Progenitor cell of endocrine pancreas (in vitro differentiated cells): ENCODE data around the gene RPS8. TPM values are rescaled to one million over a fixed set of nuclear protein-coding genes. Genes with fewer than 3 reads are reported as not detected.

Experiments used
- DNase-seq: peaks from one replicate; pipeline ENCODE4 v3.0.0; 2021; ENCODE audit warnings: low spot score; ENCODE audit not compliant: unreplicated experiment
- H3K27ac Mint-ChIP-seq: 2 replicates; pipeline ENCODE4 v1.8.0; 2021; ENCODE audit warnings: mild to moderate bottlenecking, moderate library complexity, mixed read lengths
- H3K27me3 Mint-ChIP-seq: 2 replicates; pipeline ENCODE4 v1.8.0; 2021; ENCODE audit warnings: mixed read lengths
- H3K36me3 Mint-ChIP-seq: 2 replicates; pipeline ENCODE4 v1.8.0; 2022; ENCODE audit warnings: mixed read lengths; ENCODE audit not compliant: insufficient read depth
- H3K4me1 Mint-ChIP-seq: 2 replicates; pipeline ENCODE4 v1.8.0; 2021; ENCODE audit warnings: low read depth, mixed read lengths
- H3K4me3 Mint-ChIP-seq: 2 replicates; pipeline ENCODE4 v1.8.0; 2021; ENCODE audit warnings: low read depth, mild to moderate bottlenecking, moderate library complexity, mixed read lengths
- H3K9me3 Mint-ChIP-seq: 2 replicates; pipeline ENCODE4 v1.8.0; 2021; ENCODE audit warnings: low read depth, mixed read lengths
- CTCF ChIP-seq: fragments of 200-600 bp; sonication (generic); IDR thresholded peaks from one replicate; pipeline ENCODE4 v1.5.0; 2021; ENCODE audit warnings: antibody characterized with exemption, mild to moderate bottlenecking; ENCODE audit not compliant: unreplicated experiment
- total RNA-seq: library from RNA; stranded (reverse); gene quantifications from 2 replicates; pipeline ENCODE4 v1.2.1, GENCODE V29; 2021

RPS8 gene
- total RNA-seq, 1 donor from 2014 or later = 1,808 TPM

GRCh38 chr1:44739307-44740178 lies 35.8 kb upstream of the RPS8 start, which contains the start of gene KIF2C:
KIF2C (plus strand) TSS chr1:44739837; CDS start chr1:44739933, 96 bp downstream.
- H3K27me3 Mint-ChIP-seq = no peaks in the 10 kb centered on the region
- peaks cover 4% of the 10 kb centered on the region for H3K36me3 Mint-ChIP-seq
- peak; percentile 88 for DNase-seq
- H3K4me3 Mint-ChIP-seq = peak within 1 kb of the TSS; percentile 95
- peak within 1 kb of the TSS; percentile 98 for H3K27ac Mint-ChIP-seq
- no peaks in the 10 kb centered on the region for H3K9me3 Mint-ChIP-seq
- H3K4me1 Mint-ChIP-seq = peaks cover 7% of the 10 kb centered on the region
- no peak for TF ChIP-seq CTCF

GRCh38 chr1:44740179-44740617 lies 35.1 kb upstream of the RPS8 start:
- H3K27me3 Mint-ChIP-seq = no peaks in the 10 kb centered on the region
- H3K27ac Mint-ChIP-seq = peak overlapping the region; percentile 91
- peak overlapping the region; percentile 95 for H3K4me3 Mint-ChIP-seq
- no peak for TF ChIP-seq CTCF
- H3K36me3 Mint-ChIP-seq = peaks cover 4% of the 10 kb centered on the region
- DNase-seq = no peak
- peaks cover 7% of the 10 kb centered on the region for H3K4me1 Mint-ChIP-seq
- no peaks in the 10 kb centered on the region for H3K9me3 Mint-ChIP-seq

- no peak overlapping the region for H3K4me3 Mint-ChIP-seq
- peaks cover 4% of the 10 kb centered on the region for H3K36me3 Mint-ChIP-seq
- TF ChIP-seq CTCF = no peak
- H3K27ac Mint-ChIP-seq = no peak overlapping the region
- no peaks in the 10 kb centered on the region for H3K27me3 Mint-ChIP-seq
- H3K4me1 Mint-ChIP-seq = peaks cover 7% of the 10 kb centered on the region
- no peaks in the 10 kb centered on the region for H3K9me3 Mint-ChIP-seq
- DNase-seq = no peak
Measured at GRCh38 chr1:44743211-44743610, 32.1 kb upstream of the RPS8 start.

- no peak for DNase-seq
- Mint-ChIP-seq H3K4me1 (no peaks in the 10 kb centered on the region), H3K27me3 (no peaks in the 10 kb centered on the region), H3K36me3 (peaks cover 2% of the 10 kb centered on the region), H3K27ac (no peak overlapping the region), H3K9me3 (no peaks in the 10 kb centered on the region), H3K4me3 (no peak overlapping the region)
- TF ChIP-seq CTCF = no peak
Measured at GRCh38 chr1:44747878-44748277, 27.5 kb upstream of the RPS8 start.

GRCh38 chr1:44757420-44757819 lies 17.9 kb upstream of the RPS8 start:
- Mint-ChIP-seq H3K4me1 (no peaks in the 10 kb centered on the region), H3K9me3 (no peaks in the 10 kb centered on the region), H3K27me3 (no peaks in the 10 kb centered on the region), H3K27ac (no peak overlapping the region), H3K4me3 (no peak overlapping the region), H3K36me3 (peaks cover 3% of the 10 kb centered on the region)
- no peak for TF ChIP-seq CTCF
- DNase-seq = no peak
